Activated CD8-positive, alpha-beta memory T cell treated with anti-CD3 and anti-CD28 coated beads, Interleukin-2, amount 50 U/mL, for 48 hours (primary cell): ENCODE results near the gene CARS1.

Experiments used
- DNase-seq: peaks from one replicate; pipeline ENCODE4 v3.0.0-alpha.2; 2020

The CARS1 gene

DNA sequence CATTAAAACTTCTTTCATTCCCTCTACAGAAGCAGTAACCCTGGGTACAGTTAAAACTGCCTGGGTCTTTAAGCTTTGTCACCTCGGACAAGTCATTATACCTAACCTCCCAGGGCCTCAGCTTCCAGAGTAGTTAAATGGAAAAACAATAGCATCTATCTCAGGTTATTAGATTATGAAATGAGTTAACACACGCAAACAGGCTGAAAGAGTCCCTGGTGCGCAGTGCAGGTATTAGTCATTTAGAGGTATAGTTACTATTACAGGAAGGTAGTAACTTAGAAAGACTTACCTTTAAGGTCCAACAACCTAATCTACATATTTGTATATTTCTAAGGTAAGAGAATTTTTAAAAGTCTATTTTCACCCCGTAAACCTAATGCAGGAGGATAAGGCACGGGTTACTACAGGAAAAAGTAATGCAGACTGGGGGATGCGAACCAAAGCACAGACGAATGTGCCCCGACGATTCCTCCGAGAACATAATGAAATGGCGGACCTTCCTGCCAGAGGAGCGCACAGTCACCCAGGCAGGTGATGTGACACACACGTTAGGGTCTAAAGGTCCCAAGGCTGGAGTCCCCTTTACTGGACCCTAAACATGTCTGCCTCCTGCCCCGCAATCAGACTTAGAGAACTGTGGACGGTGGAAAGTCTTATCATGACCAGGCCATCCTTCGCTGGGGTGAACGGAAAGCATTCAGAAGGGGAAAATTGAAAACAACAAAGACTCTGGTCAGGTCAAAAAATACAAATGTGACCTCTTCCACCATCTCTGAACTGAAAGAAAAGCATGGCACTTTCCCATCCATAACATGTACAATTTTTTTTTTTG, 66.4 kb downstream of the CARS1 start:
- DNase-seq = peak; percentile 78

DNA sequence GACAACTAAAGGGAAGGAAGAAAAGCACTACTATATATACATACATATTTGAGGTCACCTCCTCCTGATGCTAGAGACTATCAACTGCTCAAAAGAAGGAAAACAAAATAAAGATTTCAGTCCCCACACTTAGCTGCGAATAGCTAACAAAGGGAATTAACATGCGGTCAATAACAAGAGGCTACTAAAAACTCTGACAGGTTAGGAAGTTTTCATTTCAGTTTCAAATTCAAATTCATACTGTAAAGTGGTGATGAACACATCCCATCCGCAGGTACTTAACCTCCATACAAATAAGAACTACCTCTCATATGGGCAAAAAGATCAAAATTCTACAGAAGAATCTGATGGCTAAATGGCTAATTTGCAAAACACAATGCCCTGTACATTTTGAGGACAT, 67.7 kb downstream of the CARS1 start:
- DNase-seq = no peak

GRCh38 chr11:2989006-2989405, 68.2 kb downstream of the CARS1 start:
- DNase-seq = peak; percentile 35

GRCh38 chr11:2987881-2988861, 69.1 kb downstream of the CARS1 start:
- peak; percentile 41 for DNase-seq

- no peak for DNase-seq
Observed at GRCh38 chr11:2983908-2984307, 73.3 kb downstream of the CARS1 start.

DNA sequence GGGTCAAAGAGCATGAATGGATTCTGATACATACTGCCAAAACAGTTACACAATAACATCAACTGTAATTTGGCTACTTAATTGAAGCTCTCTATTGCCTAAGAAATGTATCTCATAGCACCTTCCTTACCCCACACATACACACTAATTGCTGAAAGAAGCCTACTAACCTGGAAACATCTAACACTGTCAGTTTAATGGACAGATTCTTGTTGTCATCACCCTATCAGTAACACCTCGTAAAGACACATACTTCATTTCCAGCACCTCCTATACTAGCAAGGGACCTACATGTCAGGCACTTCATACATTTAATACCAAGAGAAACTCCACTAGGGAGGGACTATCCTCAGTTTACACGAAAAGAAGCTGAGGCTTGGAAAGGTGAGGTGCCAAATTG, 75.0 kb downstream of the CARS1 start:
- no peak for DNase-seq

- DNase-seq = no peak
Observed at GRCh38 chr11:2981130-2981529, 76.1 kb downstream of the CARS1 start.

DNA sequence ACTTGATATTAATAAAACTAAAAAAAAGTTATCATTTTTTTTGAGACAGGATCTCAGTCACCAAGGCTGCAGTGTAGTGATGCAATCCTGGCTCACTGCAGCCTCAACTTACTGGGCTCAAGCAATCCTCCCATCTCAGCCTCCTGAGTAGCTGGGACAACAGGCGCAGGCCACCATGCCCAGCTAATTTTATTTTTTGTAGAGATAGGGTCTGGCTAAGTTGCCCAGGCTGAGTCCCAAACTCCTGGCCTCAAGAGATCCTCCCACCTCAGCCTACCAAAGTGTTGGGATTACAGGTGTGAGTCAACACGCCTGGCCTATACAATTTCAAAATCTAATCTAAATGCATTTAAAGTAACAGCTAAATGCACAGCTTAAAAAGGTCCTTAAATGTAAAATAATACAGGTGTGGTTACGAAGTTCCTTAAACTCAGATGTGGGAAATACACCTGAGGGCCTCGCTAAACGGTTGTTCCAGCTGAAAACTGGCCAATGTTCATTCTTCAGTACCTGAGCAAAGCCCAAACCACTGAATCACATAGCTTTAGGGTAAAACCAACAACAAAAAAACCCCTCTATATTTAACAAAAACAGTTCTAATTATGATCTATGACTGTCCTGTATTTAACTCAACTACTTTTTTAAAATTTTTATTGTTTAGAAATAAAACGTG, 76.9 kb downstream of the CARS1 start:
- DNase-seq = no peak

DNA sequence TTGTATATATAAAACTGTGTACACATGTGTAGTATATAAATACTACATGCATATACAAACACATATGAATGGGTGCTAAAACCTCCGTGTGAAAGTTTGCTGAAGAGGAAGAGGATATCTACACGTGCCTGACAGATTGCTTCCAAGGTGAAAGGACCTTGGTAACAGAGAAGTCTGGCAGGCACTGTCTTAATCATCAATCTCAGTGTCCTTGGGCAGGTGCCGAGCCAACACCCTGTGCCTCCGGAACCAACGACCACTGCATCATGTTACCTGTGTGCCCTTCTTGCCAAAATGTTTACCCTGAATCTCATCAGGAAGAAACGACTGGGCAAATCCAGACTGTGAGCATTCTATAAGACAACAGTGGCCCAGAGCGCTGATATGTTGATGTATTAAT, 80.1 kb downstream of the CARS1 start:
- DNase-seq = no peak

GRCh38 chr11:2976294-2977063, 80.7 kb downstream of the CARS1 start:
- DNase-seq = no peak

DNA sequence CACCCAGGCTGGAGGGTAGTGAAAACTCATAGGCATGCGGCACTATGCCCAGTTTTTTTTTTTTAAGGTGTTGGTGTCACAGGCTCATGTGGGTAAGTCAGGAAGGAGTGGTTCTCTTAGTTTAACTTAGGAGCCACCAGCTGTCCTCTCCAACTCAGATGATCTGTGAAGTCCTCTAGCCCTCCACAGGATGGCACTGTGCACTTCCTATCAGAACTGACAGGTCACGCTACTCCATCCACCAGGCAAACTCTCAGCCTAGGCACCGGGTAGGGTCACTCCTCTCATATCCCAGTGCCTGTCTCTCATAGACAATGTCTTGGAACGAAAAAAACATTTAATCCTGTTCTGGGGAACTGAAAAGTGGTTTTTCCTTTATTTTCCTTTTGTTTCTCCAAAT, 81.6 kb downstream of the CARS1 start:
- DNase-seq = no peak

DNA sequence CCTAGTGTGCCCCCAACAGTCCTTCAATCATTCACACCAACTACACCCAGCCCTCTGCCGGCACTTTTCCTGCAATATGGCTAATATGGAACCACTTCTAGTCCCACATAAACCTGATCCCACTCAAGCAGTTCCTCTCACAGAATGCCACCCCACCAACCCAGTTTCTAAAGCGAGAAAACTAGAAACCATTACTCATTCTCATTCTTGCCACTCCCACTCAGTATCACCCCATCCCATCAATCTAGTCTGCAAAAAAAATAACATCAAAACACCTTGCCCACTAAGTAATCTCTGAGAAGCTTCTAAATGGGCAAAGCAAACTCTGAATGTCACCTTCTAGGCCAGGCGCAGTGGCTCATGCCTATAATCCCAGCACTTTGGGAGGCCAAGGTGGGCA, 83.0 kb downstream of the CARS1 start:
- no peak for DNase-seq

DNA sequence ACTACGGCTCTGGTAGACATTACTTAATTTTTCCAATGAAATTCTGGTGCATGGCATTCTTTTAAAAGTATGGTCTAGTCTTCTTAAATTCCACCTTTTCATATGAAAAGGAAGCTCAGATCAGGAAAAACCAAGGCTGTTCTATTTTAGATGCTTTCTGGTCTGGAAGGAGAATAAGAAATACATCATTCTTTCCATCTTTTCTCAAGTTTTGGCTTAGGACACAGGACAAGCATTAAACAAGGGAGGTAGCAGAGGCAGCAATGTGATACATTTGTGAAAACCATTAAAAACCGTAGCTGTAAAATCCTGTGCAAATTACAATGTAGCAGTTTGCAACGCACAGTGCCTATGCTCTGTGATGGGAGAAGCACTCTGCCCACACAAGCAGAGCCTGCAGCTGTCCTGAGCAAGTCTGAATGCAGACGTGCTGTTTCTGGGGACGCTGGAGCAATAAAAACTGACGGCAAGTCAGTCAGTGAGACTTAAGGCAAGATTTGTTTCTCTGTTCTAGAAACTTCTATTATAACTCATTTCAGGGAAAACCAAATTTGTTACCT, 88.8 kb downstream of the CARS1 start:
- no peak for DNase-seq

- no peak for DNase-seq
Observed at GRCh38 chr11:2964782-2965181, 92.4 kb downstream of the CARS1 start.

- DNase-seq = no peak
Observed at GRCh38 chr11:2963761-2964160, 93.5 kb downstream of the CARS1 start.

DNA sequence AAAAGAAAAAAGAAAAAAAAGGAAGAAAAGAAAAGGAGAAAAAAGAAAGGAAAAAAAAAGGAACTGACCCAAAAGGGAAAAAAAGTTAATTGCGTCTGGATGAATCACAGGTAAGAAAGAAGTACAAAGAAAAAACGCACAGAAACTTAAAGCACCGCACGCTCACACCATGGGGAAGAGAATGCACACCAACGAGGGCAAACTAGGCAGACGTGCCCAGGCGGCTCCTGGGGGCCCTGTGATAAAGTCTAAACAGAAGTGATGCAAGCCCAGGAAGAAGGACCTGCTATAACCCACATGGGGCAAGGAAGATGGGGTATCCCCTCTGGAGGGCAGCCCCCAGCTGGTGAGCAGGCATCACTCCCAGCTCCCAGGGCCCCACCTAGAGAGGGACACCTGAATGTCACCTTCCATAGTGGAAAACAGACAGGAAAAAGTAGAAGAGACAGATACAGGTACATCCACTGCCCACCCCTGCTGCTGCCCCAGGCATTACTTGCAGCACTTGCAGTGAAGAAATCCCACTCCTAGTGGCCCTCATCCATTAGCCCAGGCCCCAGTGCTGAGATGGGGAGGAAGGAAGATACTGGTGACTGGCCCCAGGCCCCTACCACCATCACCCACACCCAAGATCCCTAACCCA, 94.0 kb downstream of the CARS1 start:
- no peak for DNase-seq

- no peak for DNase-seq
Observed at GRCh38 chr11:2961080-2961479, 96.1 kb downstream of the CARS1 start.

GRCh38 chr11:2960139-2960538, 97.1 kb downstream of the CARS1 start:
- DNase-seq = no peak

DNA sequence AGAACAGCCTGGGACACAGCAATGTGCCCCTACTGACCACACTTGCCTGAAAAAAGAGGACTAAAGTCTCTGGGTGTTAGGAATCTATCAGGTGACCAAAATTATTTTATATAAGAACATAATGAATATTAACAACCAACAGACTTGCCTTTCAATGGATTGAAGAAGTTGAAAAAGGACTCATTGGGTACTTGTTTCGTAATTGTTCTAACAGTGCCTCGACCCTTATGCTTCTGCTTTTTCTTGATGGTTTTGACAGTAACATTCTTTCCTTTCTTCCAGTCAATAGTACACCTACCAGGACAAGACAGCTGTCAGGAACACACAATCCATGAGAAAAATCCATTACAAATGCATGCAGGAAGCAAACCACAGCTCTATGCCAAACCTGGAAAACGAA, 99.0 kb downstream of the CARS1 start:
- no peak for DNase-seq

DNA sequence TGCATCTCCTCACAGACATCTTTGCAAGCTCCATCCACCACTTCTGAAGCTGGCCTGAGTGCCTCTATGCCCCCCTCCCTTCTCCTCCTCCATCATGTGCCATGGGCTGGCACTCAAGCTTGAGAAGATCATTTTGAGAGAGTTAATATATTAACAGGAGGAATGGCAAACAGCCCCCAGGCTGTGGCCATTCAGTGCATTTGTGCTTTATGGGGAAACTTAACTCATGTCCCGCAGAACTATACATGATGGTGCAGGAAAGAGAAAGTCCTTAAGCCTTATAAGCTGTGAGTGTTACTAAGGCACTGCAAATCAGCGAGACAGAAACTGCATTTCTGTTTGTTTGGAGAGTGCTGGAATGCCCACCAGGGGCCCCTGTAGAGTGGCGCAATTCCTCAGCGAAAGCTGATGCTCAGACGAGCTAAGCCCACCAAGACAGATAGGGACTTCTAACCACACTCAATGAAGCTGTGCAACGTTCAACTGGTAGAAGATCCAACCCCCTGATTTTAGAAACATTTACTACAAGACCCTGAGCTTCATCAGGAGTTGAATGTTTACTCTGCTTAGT, 101.2 kb downstream of the CARS1 start:
- no peak for DNase-seq

GRCh38 chr11:2954263-2954662, 103.0 kb downstream of the CARS1 start:
- DNase-seq = no peak
